GM15510 (cell line): Measurements from ENCODE around the gene ADAMTS12.

Experiments
- POLR2A ChIP-seq: IDR thresholded peaks from 3 replicates; pipeline ENCODE4 v1.6.1; 2011; ENCODE audit warnings: borderline replicate concordance; ENCODE audit not compliant: insufficient read length; ENCODE audit errors: extremely low read depth

Gene ADAMTS12

GRCh38 chr5:33738967-33739366 lies 152.8 kb downstream of the ADAMTS12 start:
- no peak for TF ChIP-seq POLR2A

GRCh38 chr5:33738097-33738496 lies 153.7 kb downstream of the ADAMTS12 start:
- TF ChIP-seq POLR2A = no peak

GRCh38 chr5:33737697-33738096 lies 154.1 kb downstream of the ADAMTS12 start:
- TF ChIP-seq POLR2A = no peak

- TF ChIP-seq POLR2A = no peak
Measured at GRCh38 chr5:33737284-33737683, 154.5 kb downstream of the ADAMTS12 start.

- no peak for TF ChIP-seq POLR2A
Measured at GRCh38 chr5:33736510-33736909, 155.3 kb downstream of the ADAMTS12 start.

GRCh38 chr5:33735072-33735471 lies 156.7 kb downstream of the ADAMTS12 start:
- TF ChIP-seq POLR2A = no peak

GRCh38 chr5:33734537-33734936 lies 157.3 kb downstream of the ADAMTS12 start:
- no peak for TF ChIP-seq POLR2A

- no peak for TF ChIP-seq POLR2A
Measured at GRCh38 chr5:33733225-33733624, 158.6 kb downstream of the ADAMTS12 start.

GRCh38 chr5:33726422-33727165 lies 165.2 kb downstream of the ADAMTS12 start:
- TF ChIP-seq POLR2A = no peak

- no peak for TF ChIP-seq POLR2A
Measured at GRCh38 chr5:33725806-33726205, 166.0 kb downstream of the ADAMTS12 start.

GRCh38 chr5:33721491-33722200 lies 170.1 kb downstream of the ADAMTS12 start:
- TF ChIP-seq POLR2A = no peak

- no peak for TF ChIP-seq POLR2A
Measured at GRCh38 chr5:33720176-33720575, 171.6 kb downstream of the ADAMTS12 start.

GRCh38 chr5:33719769-33720168 lies 172.0 kb downstream of the ADAMTS12 start:
- TF ChIP-seq POLR2A = no peak

GRCh38 chr5:33715661-33716060 lies 176.1 kb downstream of the ADAMTS12 start:
- TF ChIP-seq POLR2A = no peak

GRCh38 chr5:33713136-33713765 lies 178.5 kb downstream of the ADAMTS12 start:
- TF ChIP-seq POLR2A = no peak
